Right atrium auricular region (tissue), 2 donors: Measurements from ENCODE around the gene PFN1. TPM values are rescaled to one million over a fixed set of nuclear protein-coding genes. Genes with fewer than 3 reads are reported as not detected.

Experiments used
- DNase-seq: peaks from one replicate; pipeline ENCODE4 v3.0.0-alpha.2; 2019; ENCODE audit warnings: low spot score
- H3K27ac ChIP-seq, 2 donors: fragments of 200-600 bp; sonication (generic); 1 replicate in 1 of 2; 2 replicates in 1 of 2; pipeline ENCODE4 v1.5.1; 2016 to 2019
- H3K27me3 ChIP-seq, 2 donors: fragments of 200-600 bp; sonication (generic); one replicate each; pipeline versions ENCODE4 v1.5.1 to v1.6.0; 2017 to 2019
- H3K36me3 ChIP-seq: fragments of 200-600 bp; sonication (generic); one replicate; pipeline ENCODE4 v1.5.1; 2016
- H3K4me1 ChIP-seq, 2 donors: fragments of 200-600 bp; sonication (generic); one replicate each; pipeline versions ENCODE4 v1.5.1 to v1.6.0; 2017 to 2019
- H3K4me3 ChIP-seq, 2 donors: fragments of 200-600 bp; sonication (generic); 1 replicate in 1 of 2; 2 replicates in 1 of 2; pipeline ENCODE4 v1.5.1; 2017 to 2019; ENCODE audit warnings: mild to moderate bottlenecking in 1 of 2, moderate library complexity in 1 of 2
- H3K9me3 ChIP-seq, 2 donors: fragments of 200-600 bp; sonication (generic); one replicate each; pipeline ENCODE4 v1.5.1; 2019
- CTCF ChIP-seq, 2 donors: fragments of 200-600 bp; sonication (generic); IDR thresholded peaks; one replicate each; pipeline ENCODE4 v1.5.1; 2019; ENCODE audit warnings: antibody characterized with exemption in 2 of 2
- total RNA-seq, 2 donors: library from RNA; depleted of rRNA; stranded (reverse); fragments of >200 nt; gene quantifications; one replicate each; pipeline ENCODE4 v1.1.0, GENCODE V29; 2016

PFN1 gene
- total RNA-seq, 2 donors from 2014 or later = 218 to 425 TPM

GRCh38 chr17:4966844-4967538 is 18.7 kb upstream of the PFN1 start:
- H3K9me3 ChIP-seq = no peaks in the 10 kb centered on the region
- no peak for TF ChIP-seq CTCF (IDR thresholded peaks at IDR 0.05)
- H3K27ac ChIP-seq = peak overlapping the region; percentile 95 to 97
- peaks cover 0 to 36% of the 10 kb centered on the region in 2 donors for H3K4me1 ChIP-seq
- DNase-seq = peak; percentile 100
- peaks cover 17% of the 10 kb centered on the region for H3K36me3 ChIP-seq
- H3K4me3 ChIP-seq = peak overlapping the region; percentile 69 to 75
- H3K27me3 ChIP-seq = no peaks in the 10 kb centered on the region

GRCh38 chr17:4965311-4965986 is 17.1 kb upstream of the PFN1 start:
- no peak for TF ChIP-seq CTCF (IDR thresholded peaks at IDR 0.05)
- no peaks in the 10 kb centered on the region for H3K27me3 ChIP-seq
- peaks cover 17% of the 10 kb centered on the region for H3K36me3 ChIP-seq
- H3K4me3 ChIP-seq = no peak overlapping the region
- H3K27ac ChIP-seq = peak overlapping the region; percentile 85 to 91
- H3K4me1 ChIP-seq = peaks cover 0 to 36% of the 10 kb centered on the region in 2 donors
- no peak for DNase-seq
- no peaks in the 10 kb centered on the region for H3K9me3 ChIP-seq

GRCh38 chr17:4960279-4960922 is 12.1 kb upstream of the PFN1 start:
- TF ChIP-seq CTCF (IDR thresholded peaks at IDR 0.05) = no peak
- no peak overlapping the region for H3K27ac ChIP-seq
- peaks cover 38% of the 10 kb centered on the region for H3K36me3 ChIP-seq
- no peaks in the 10 kb centered on the region for H3K27me3 ChIP-seq
- DNase-seq = no peak
- peaks cover 0 to 2% of the 10 kb centered on the region in 2 donors for H3K4me1 ChIP-seq
- H3K9me3 ChIP-seq = no peaks in the 10 kb centered on the region
- H3K4me3 ChIP-seq = no peak overlapping the region

- Histone ChIP-seq H3K27ac (no peak overlapping the region), H3K4me1 (no peaks in the 10 kb centered on the region)
Measured at GRCh38 chr17:4959261-4959965, 11.1 kb upstream of the PFN1 start.

More at GRCh38 chr17:4959261-4959965, 11.1 kb upstream of the PFN1 start:
- DNase-seq = no peak
- no peak for TF ChIP-seq CTCF (IDR thresholded peaks at IDR 0.05)
- Histone ChIP-seq H3K4me3 (no peak overlapping the region), H3K9me3 (no peaks in the 10 kb centered on the region), H3K27me3 (no peaks in the 10 kb centered on the region), H3K36me3 (peaks cover 38% of the 10 kb centered on the region)
